B cell (primary cell): ENCODE measurements around the gene GYPA. TPM values are rescaled to one million over a fixed set of nuclear protein-coding genes. Genes with fewer than 3 reads are reported as not detected.
"Not testable (repeated sequence)": the region's sequence is repeated elsewhere in the genome, so short reads cannot be mapped to it uniquely, and the experiment has no call there.

Experiments used
- ATAC-seq: fragments of 200-7000 bp; cut with Tn5 transposase; one replicate; pipeline ENCODE4 v1.10.0; 2021; ENCODE audit warnings: low read depth, mild to moderate bottlenecking, moderate number of reproducible peaks, moderate library complexity
- CTCF ChIA-PET: fragments of 350-600 bp; sonication (Branson Sonifier 250); formaldehyde crosslinking; loops from one replicate; lab custom pipeline; 2021; ENCODE audit warnings: antibody characterized with exemption, inconsistent platforms; lab: Charles Lee
- POLR2A ChIA-PET: fragments of 350-600 bp; sonication (Branson Sonifier 250); formaldehyde crosslinking; loops from one replicate; lab custom pipeline; 2021; ENCODE audit warnings: antibody characterized with exemption; lab: Charles Lee
- DNase-seq: peaks from one replicate; pipeline ENCODE4 v3.0.0; 2013
- H2AFZ ChIP-seq: 2 replicates; pipeline ENCODE4 v1.6.1; 2012; ENCODE audit warnings: mild to moderate bottlenecking, low read depth, low read length; ENCODE audit not compliant: insufficient read depth, poor library complexity, severe bottlenecking
- H3K27ac ChIP-seq, 2 donors: 1 replicate in 1 of 2; 2 replicates in 1 of 2; pipeline ENCODE4 v1.5.1; 2012 to 2013; ENCODE audit warnings: low read length in 2 of 2, mild to moderate bottlenecking in 2 of 2, moderate library complexity in 1 of 2
- H3K27me3 ChIP-seq, 4 experiments: fragments of 200-600 bp in 1 of 4; sonication (generic) in 1 of 4; replicated peaks in 1 of 4; 1 replicate in 2 of 4; 2 replicates in 2 of 4; pipeline versions ENCODE4 v1.6.1 to v1.7.0; 2013 to 2016; ENCODE audit warnings: low read length in 3 of 4, mild to moderate bottlenecking in 2 of 4, mixed read lengths in 1 of 4, moderate library complexity in 1 of 4; ENCODE audit not compliant: insufficient read depth in 4 of 4, control insufficient read depth in 3 of 4; ENCODE audit errors: control extremely low read depth in 1 of 4
- H3K36me3 ChIP-seq, 2 experiments: replicated peaks in 1 of 2; 1 replicate in 1 of 2; 2 replicates in 1 of 2; pipeline versions ENCODE4 v1.6.1 to v1.7.1; 2013; ENCODE audit warnings: low read length in 1 of 2; ENCODE audit not compliant: insufficient read depth in 2 of 2, control insufficient read depth in 1 of 2; ENCODE audit errors: control extremely low read depth in 1 of 2, extremely low read depth in 1 of 2
- H3K4me1 ChIP-seq, 2 donors: fragments of 200-600 bp in 1 of 2; sonication (generic) in 1 of 2; 1 replicate in 1 of 2; 2 replicates in 1 of 2; pipeline versions ENCODE4 v1.5.1 to v1.6.1; 2013 to 2017; ENCODE audit warnings: low read length in 2 of 2; ENCODE audit not compliant: control insufficient read depth in 2 of 2, insufficient read depth in 2 of 2
- H3K4me2 ChIP-seq: replicated peaks from 2 replicates; pipeline ENCODE3; 2012; ENCODE audit warnings: mild to moderate bottlenecking, low read depth, low read length; ENCODE audit not compliant: poor library complexity, severe bottlenecking
- H3K4me3 ChIP-seq, 5 experiments: fragments of 200-600 bp in 1 of 5; sonication (generic) in 1 of 5; 1 replicate in 3 of 5; 2 replicates in 2 of 5; pipeline versions ENCODE4 v1.5.1 to v1.7.0; 2011 to 2016; ENCODE audit warnings: low read length in 4 of 5, mild to moderate bottlenecking in 4 of 5, low read depth in 2 of 5, control low read depth in 1 of 5, moderate library complexity in 1 of 5; ENCODE audit not compliant: insufficient read depth in 1 of 5; ENCODE audit errors: control extremely low read depth in 1 of 5, extremely low read depth in 1 of 5
- H3K79me2 ChIP-seq: fragments of 200-600 bp; sonication (generic); one replicate; pipeline ENCODE4 v1.6.0; 2016; ENCODE audit warnings: low read length; ENCODE audit not compliant: control insufficient read depth, insufficient read depth
- H3K9ac ChIP-seq: fragments of 200-600 bp; sonication (generic); 2 replicates; pipeline ENCODE4 v1.6.1; 2017; ENCODE audit warnings: mild to moderate bottlenecking, low read length, moderate library complexity
- H3K9me3 ChIP-seq, 3 donors: one replicate each; pipeline versions ENCODE4 v1.6.1 to v1.7.1; 2013; ENCODE audit warnings: low read length in 2 of 3; ENCODE audit not compliant: control insufficient read depth in 2 of 3, insufficient read depth in 1 of 3; ENCODE audit errors: control extremely low read depth in 1 of 3
- H4K20me1 ChIP-seq: 2 replicates; pipeline ENCODE4 v1.6.0; 2012; ENCODE audit warnings: mild to moderate bottlenecking, low read length; ENCODE audit not compliant: insufficient read depth, control insufficient read depth, poor library complexity, severe bottlenecking
- H3K27ac Mint-ChIP-seq: one replicate; pipeline ENCODE4 v1.8.0; 2021; ENCODE audit warnings: mixed read lengths
- H3K27me3 Mint-ChIP-seq: one replicate; pipeline ENCODE4 v1.8.0; 2021; ENCODE audit warnings: mixed read lengths
- H3K4me1 Mint-ChIP-seq: one replicate; pipeline ENCODE4 v1.8.0; 2021; ENCODE audit warnings: mixed read lengths
- H3K4me3 Mint-ChIP-seq: one replicate; pipeline ENCODE4 v1.8.0; 2021; ENCODE audit warnings: mixed read lengths
- H3K9me3 Mint-ChIP-seq: one replicate; pipeline ENCODE4 v1.8.0; 2022; ENCODE audit warnings: mixed read lengths; ENCODE audit not compliant: insufficient read depth
- WGBS: methylation state at CpG from one replicate; pipeline ENCODE4 v1.1.5; 2013; ENCODE audit warnings: missing lambda C conversion rate; ENCODE audit not compliant: insufficient coverage; 5-methylcytosine and 5-hydroxymethylcytosine counted together
- intact Hi-C: fragments of 100-400 bp; cut with micrococcal nuclease; formaldehyde crosslinking; loops from one replicate; pipeline ENCODE4 v1.10.0; 2022
- polyA plus RNA-seq: library from polyadenylated mRNA; depleted of rRNA; stranded (reverse); fragments of >200 nt; gene quantifications from 2 replicates; pipeline ENCODE4 v1.2.3, GENCODE V29; 2012
- total RNA-seq, 2 donors: library from RNA; stranded (reverse); fragments of 120-200 nt in 1 of 2; gene quantifications; 1 replicate in 1 of 2; 2 replicates in 1 of 2; pipeline versions ENCODE4 v1.2.3 to v1.2.4, GENCODE V29; 2013 to 2022

The GYPA gene
- total and polyA plus RNA-seq, 2 donors (not counting 1 experiment from before 2014, with no cell fraction given), result not detected

DNA sequence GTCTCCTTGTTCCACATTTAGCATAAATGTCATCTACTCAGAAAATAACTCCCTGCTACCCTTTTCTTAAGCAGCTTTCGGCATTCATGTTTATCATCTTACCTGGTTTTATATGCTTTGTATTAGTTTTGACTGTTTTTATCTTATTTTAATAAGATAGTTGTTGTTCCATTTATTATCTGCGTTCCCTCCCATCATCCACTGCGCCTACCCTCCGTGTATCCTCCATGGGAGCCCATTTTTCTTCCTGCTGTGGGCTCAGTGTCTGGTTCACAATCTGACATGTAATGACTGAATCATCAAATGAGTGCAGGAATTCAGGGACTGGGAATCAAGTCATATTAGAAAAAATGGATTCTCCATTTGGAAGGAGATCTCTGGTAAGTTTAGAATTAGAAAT is 2.3 kb downstream of the GYPA start:
- H3K27ac ChIP-seq, H3K36me3 ChIP-seq, H4K20me1 ChIP-seq, CTCF ChIA-PET, H3K27ac Mint-ChIP-seq, H3K27me3 Mint-ChIP-seq, ATAC-seq, POLR2A ChIA-PET, intact Hi-C loops, H3K9me3 ChIP-seq, H3K4me2 ChIP-seq, H3K4me3 Mint-ChIP-seq, H3K9ac ChIP-seq, H3K9me3 Mint-ChIP-seq, H3K79me2 ChIP-seq, H3K4me3 ChIP-seq, H2AFZ ChIP-seq, H3K4me1 Mint-ChIP-seq, H3K27me3 ChIP-seq, H3K4me1 ChIP-seq, DNase-seq: not testable (repeated sequence)
- no CpG with 5 or more reads among the region's 4 CpGs for WGBS

- H3K9ac ChIP-seq, H3K36me3 ChIP-seq, H3K4me3 Mint-ChIP-seq, H3K4me3 ChIP-seq, H2AFZ ChIP-seq, H3K79me2 ChIP-seq, CTCF ChIA-PET, H3K27me3 ChIP-seq, H3K27ac ChIP-seq, H3K27ac Mint-ChIP-seq, H3K27me3 Mint-ChIP-seq, H3K4me2 ChIP-seq, intact Hi-C loops, H3K9me3 Mint-ChIP-seq, DNase-seq, H3K9me3 ChIP-seq, ATAC-seq, H3K4me1 Mint-ChIP-seq, H3K4me1 ChIP-seq, H4K20me1 ChIP-seq, POLR2A ChIA-PET: not testable (repeated sequence)
- 93% methylated on average over 5 of the region's 8 CpGs for WGBS
These were observed 3.2 kb downstream of the GYPA start for GRCh38 chr4:144137137-144137931.

GRCh38 chr4:144136189-144136588 is 4.3 kb downstream of the GYPA start:
- H3K27ac ChIP-seq, H3K27me3 ChIP-seq, H3K9me3 ChIP-seq, CTCF ChIA-PET, H3K4me2 ChIP-seq, H4K20me1 ChIP-seq, H3K79me2 ChIP-seq, DNase-seq, POLR2A ChIA-PET, intact Hi-C loops, H3K4me1 Mint-ChIP-seq, H3K4me1 ChIP-seq, H3K9me3 Mint-ChIP-seq, H3K4me3 Mint-ChIP-seq, H3K9ac ChIP-seq, H3K27me3 Mint-ChIP-seq, ATAC-seq, H3K36me3 ChIP-seq, H2AFZ ChIP-seq, H3K27ac Mint-ChIP-seq, H3K4me3 ChIP-seq: not testable (repeated sequence)
- no CpG with 5 or more reads among the region's 4 CpGs for WGBS

- H3K9me3 ChIP-seq, H3K4me1 ChIP-seq, intact Hi-C loops, H3K4me3 Mint-ChIP-seq, H3K27me3 ChIP-seq, H3K4me1 Mint-ChIP-seq, POLR2A ChIA-PET, H4K20me1 ChIP-seq, H3K27ac ChIP-seq, H3K27me3 Mint-ChIP-seq, H3K9me3 Mint-ChIP-seq, H3K36me3 ChIP-seq, H3K27ac Mint-ChIP-seq, H3K4me3 ChIP-seq, H2AFZ ChIP-seq, ATAC-seq, H3K79me2 ChIP-seq, CTCF ChIA-PET, H3K4me2 ChIP-seq, DNase-seq, H3K9ac ChIP-seq: not testable (repeated sequence)
- WGBS, result no CpG with 5 or more reads among the region's 1 CpG
These were observed 10.4 kb downstream of the GYPA start for GRCh38 chr4:144130167-144130566.
